Neuron (in vitro differentiated cells): ENCODE measurements around the gene GSTM1.
A peak's percentile ranks its signal among the peaks of the same experiment; 100 is the strongest.
"Not testable (repeated sequence)": the region's sequence is repeated elsewhere in the genome, so short reads cannot be mapped to it uniquely, and the experiment has no call there.

Experiments used
- H2AFZ ChIP-seq: one replicate; pipeline ENCODE4 v1.6.1; 2013; ENCODE audit warnings: low read depth, mild to moderate bottlenecking, inconsistent platforms, low read length, moderate library complexity
- H3K27me3 ChIP-seq: one replicate; pipeline ENCODE4 v1.6.1; 2013; ENCODE audit warnings: low read length; ENCODE audit not compliant: insufficient read depth
- H3K36me3 ChIP-seq: one replicate; pipeline ENCODE4 v1.6.1; 2013; ENCODE audit warnings: low read length; ENCODE audit not compliant: insufficient read depth
- H3K4me1 ChIP-seq: one replicate; pipeline ENCODE4 v1.6.1; 2013; ENCODE audit warnings: low read length; ENCODE audit not compliant: insufficient read depth
- H3K4me3 ChIP-seq: 2 replicates; pipeline ENCODE4 v1.5.1; 2013; ENCODE audit warnings: mild to moderate bottlenecking, low read length, moderate library complexity
- H3K9me3 ChIP-seq: one replicate; pipeline ENCODE4 v1.6.1; 2013; ENCODE audit warnings: low read length

Gene GSTM1

DNA sequence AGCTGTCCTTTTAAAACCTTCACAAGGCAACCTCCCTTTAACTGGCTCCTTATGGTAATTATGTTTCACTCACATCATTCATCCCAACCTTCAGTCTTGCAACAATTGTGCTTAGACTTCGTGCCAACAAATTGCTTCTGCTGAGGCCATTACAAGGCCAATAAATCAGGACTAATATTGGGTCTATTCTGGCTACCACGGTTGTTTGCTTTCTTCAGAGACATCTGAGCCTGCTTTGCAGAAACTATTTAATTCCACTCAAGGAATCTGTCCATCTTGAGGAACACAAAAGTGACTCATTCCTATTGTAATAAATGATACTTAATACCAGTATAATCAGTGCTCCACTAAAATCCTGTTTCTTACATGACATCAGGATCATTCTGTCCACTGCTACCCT is 34.3 kb upstream of the GSTM1 start:
- no peak overlapping the region for H2AFZ ChIP-seq
- no peak overlapping the region for H3K4me3 ChIP-seq
- H3K36me3 ChIP-seq, result no peaks in the 10 kb centered on the region
- peaks cover 11% of the 10 kb centered on the region for H3K4me1 ChIP-seq
- H3K9me3 ChIP-seq, result no peaks in the 10 kb centered on the region
- H3K27me3 ChIP-seq, result no peaks in the 10 kb centered on the region

DNA sequence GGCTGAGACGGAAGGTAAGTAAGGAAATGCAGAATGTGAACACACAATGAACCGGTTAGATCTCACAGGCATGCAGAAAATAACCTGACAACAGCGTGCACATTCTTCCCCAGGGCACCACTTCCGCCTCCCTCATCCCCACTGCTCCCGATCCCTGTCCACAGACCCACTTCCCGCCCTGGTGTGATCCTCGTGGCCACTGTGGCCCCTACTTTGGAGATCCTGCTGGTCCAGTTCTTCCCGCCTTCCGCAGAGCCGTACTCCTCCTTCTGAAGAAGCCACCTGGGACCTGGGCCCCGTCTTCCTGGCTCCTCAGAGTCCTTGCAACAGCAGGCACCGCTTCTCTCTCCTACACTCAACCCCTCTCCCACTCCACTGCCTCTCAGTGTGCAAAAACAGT is 33.1 kb upstream of the GSTM1 start:
- H3K4me1 ChIP-seq, result peaks cover 13% of the 10 kb centered on the region
- no peaks in the 10 kb centered on the region for H3K27me3 ChIP-seq
- H3K4me3 ChIP-seq, result no peak overlapping the region
- H3K9me3 ChIP-seq, result no peaks in the 10 kb centered on the region
- H3K36me3 ChIP-seq, result no peaks in the 10 kb centered on the region
- no peak overlapping the region for H2AFZ ChIP-seq

- peak within 1 kb of the TSS; percentile 78 for H3K4me3 ChIP-seq
- no peaks in the 10 kb centered on the region for H3K36me3 ChIP-seq
- H3K4me1 ChIP-seq, result peaks cover 13% of the 10 kb centered on the region
- H3K27me3 ChIP-seq, result no peaks in the 10 kb centered on the region
- H2AFZ ChIP-seq, result peak within 1 kb of the TSS; percentile 85
- H3K9me3 ChIP-seq, result no peaks in the 10 kb centered on the region
Observed at GRCh38 chr1:109655615-109656519, 31.8 kb upstream of the GSTM1 start, which contains the start of gene GSTM4. TSS of gene GSTM4 (plus strand) at chr1:109656099. CDS start at chr1:109656390, 291 bp downstream.

DNA sequence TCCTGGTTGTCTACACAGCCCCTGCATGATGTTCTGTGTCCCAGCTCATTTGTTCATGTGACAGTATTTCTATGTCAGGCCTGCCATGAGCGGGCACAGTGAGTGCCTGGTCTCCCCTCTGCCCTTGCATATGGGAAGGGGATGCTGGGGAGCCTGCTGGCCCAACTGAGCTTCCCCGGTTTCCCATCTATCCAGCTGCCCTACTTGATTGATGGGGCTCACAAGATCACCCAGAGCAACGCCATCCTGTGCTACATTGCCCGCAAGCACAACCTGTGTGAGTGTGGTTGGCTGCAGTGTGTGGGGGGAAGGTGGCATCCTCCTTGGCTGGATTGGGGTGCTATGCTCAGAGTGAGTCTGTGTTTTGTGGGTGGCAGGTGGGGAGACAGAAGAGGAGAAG is 30.2 kb upstream of the GSTM1 start:
- H3K9me3 ChIP-seq, result no peaks in the 10 kb centered on the region
- H3K4me1 ChIP-seq, result peaks cover 13% of the 10 kb centered on the region
- H3K36me3 ChIP-seq, result peaks cover 7% of the 10 kb centered on the region
- H3K4me3 ChIP-seq, result no peak overlapping the region
- H2AFZ ChIP-seq, result no peak overlapping the region
- H3K27me3 ChIP-seq, result no peaks in the 10 kb centered on the region

DNA sequence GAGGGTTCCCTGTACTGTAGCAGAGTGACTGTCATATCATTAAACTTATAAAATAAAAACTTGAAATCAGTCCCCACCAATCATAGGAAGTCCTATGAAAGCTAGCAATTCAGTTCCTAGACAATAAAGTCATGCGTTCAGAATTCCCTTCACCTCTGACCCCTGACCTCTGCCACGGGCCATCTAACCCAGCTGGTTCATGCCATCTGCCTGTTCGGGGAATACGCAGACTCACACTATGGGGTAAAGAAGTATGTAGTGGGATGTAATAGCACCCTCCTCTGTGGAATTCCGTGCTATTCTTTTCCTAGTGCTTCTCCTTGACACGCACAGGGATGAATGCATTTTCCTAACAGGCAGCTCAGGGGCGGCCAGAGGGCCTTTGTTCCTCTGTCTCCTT is 29.6 kb upstream of the GSTM1 start:
- H3K4me1 ChIP-seq, result peaks cover 13% of the 10 kb centered on the region
- no peaks in the 10 kb centered on the region for H3K9me3 ChIP-seq
- H3K36me3 ChIP-seq, result peaks cover 7% of the 10 kb centered on the region
- H3K27me3 ChIP-seq, result no peaks in the 10 kb centered on the region
- H3K4me3 ChIP-seq, result no peak overlapping the region
- no peak overlapping the region for H2AFZ ChIP-seq

DNA sequence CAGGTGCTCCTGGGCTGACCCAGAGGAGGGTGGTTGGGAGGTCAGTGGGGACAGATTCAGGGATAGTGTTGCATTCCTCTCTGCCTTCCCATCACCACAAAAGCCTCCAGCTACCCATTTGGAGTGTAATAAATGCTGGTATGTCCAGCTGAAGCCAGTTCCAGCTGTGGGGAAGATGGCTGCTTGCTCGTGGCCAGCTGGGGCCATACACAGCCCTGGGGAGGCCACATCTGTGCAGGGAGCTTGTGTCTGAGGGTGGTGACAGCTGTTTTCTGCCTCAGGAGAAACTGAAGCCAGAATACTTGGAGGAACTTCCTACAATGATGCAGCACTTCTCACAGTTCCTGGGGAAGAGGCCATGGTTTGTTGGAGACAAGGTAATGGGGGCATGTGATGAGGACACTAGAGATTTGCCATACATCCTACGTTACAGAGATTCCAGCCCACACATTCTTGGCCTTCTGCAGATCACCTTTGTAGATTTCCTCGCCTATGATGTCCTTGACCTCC is 29.0 kb upstream of the GSTM1 start:
- Histone ChIP-seq H3K27me3 (no peaks in the 10 kb centered on the region), H3K4me1 (peaks cover 13% of the 10 kb centered on the region), H3K36me3 (peaks cover 7% of the 10 kb centered on the region), H3K9me3 (no peaks in the 10 kb centered on the region), H2AFZ (no peak overlapping the region), H3K4me3 (no peak overlapping the region)

- Histone ChIP-seq H3K36me3 (peaks cover 7% of the 10 kb centered on the region), H2AFZ (no peak overlapping the region), H3K4me1 (peaks cover 13% of the 10 kb centered on the region), H3K9me3 (no peaks in the 10 kb centered on the region), H3K27me3 (no peaks in the 10 kb centered on the region), H3K4me3 (no peak overlapping the region)
Observed at GRCh38 chr1:109659145-109659544, 28.5 kb upstream of the GSTM1 start.

DNA sequence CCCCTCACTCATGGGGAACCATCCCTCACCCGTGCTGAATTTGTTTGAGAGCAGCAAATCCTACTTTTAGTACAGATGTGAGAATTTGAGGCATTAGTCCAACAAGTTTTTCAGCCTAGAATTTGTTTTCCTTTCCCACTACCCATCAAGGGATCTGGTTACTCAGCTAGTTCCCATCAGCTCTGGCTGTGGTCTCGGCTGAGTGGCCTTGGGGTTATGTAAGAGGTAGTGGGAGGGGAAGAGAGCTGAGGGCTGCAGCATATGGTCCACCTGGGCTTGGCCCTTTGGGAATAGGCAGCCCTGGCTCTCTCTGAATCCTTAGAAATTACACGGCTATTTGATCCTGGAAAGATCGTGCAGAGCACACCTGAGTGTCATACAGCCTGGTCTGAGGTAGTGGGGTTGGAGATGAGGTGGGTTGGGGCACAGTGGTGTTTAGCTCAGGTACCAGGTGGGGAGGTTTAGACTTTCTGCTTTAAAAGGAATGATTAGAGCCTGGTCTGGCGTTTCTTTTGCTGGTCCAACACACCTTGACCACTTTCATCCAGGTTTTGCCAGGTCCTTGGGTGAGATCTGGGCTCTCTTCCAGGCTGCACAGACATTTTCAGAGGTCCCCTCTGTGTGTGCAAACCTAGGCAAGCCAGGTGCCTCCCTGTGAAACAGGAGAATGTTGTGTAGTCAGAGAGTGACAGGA is 27.5 kb upstream of the GSTM1 start:
- Histone ChIP-seq H3K9me3 (no peaks in the 10 kb centered on the region), H3K4me3 (no peak overlapping the region), H3K36me3 (peaks cover 7% of the 10 kb centered on the region), H2AFZ (no peak overlapping the region), H3K4me1 (peaks cover 13% of the 10 kb centered on the region), H3K27me3 (no peaks in the 10 kb centered on the region)

DNA sequence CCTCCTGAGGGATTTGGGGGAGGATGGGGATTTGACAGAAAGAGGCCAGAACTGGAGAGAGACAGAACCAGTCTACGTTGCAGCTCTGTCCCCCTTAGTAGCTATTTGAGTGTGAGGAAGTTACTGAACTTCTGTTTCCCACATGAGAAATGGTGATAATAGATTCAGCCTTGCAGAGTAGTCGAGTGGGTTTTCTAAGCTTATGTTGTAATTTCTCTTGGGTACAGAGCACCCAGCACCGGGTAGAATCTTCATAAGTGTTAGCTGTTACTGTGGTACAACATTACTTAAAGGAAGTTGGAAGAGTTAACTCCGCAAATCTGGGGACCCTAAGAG is 27.0 kb upstream of the GSTM1 start:
- not testable (repeated sequence) for H3K36me3 ChIP-seq, H3K4me3 ChIP-seq, H3K4me1 ChIP-seq, H2AFZ ChIP-seq, H3K27me3 ChIP-seq, H3K9me3 ChIP-seq

- Histone ChIP-seq H3K27me3 (no peaks in the 10 kb centered on the region), H3K9me3 (no peaks in the 10 kb centered on the region), H3K4me3 (no peak overlapping the region), H2AFZ (no peak overlapping the region), H3K4me1 (peaks cover 8% of the 10 kb centered on the region), H3K36me3 (peaks cover 7% of the 10 kb centered on the region)
Observed at GRCh38 chr1:109661391-109661790, 26.2 kb upstream of the GSTM1 start.

DNA sequence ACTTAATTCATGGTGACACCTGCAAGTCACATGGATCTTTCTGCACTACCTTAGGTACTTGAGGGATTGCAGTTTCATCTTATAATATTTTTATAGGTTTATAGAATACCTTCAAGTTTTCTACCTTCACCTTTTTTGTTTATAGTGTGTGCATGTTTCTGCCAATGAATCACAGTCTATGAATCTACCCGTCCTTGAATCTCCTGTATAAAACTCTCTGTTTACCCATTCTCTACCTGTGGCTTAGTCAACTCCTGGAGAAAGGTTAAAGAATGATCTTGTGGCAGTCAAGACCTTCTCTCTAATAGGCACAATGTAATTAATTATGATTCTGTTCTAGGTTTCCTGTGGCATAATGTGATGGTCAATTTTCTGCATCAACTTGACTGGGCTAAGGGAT is 22.9 kb upstream of the GSTM1 start:
- H3K27me3 ChIP-seq, result no peaks in the 10 kb centered on the region

DNA sequence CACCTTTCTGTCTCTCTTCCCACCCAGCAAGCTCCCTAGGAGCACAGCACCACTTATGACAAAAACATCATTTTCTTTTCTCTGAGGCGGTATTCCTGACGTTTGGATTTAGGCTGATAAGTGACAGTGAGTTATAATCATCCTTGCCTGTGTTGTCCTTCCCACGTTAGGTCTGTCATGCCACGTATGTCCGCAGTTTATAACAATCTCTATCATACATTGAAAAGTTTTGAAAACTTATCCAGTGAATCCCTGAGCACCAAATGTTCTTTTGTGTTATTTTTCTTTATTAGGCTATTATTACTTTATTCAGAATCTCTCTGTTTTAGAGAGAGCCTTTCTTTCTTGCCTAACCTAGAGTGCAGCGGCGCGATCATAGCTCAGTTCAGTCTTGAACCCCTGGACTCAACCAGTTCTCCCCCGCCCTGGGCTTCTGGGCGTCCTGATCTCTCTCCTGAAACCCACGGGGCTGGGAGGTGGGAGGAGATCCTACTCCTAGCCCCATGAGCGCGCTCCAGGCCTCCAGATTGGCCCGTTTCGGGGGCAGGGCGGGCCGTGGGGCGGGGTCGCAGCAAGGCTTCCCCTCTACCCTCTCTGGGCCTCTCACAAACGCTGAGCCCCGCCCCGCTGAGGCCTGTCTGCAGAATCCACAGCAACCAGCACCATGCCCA is 20.0 kb upstream of the GSTM1 start, which contains the start of gene GSTM2:
Gene GSTM2 (plus strand): TSS at position 606 of the 671 bp plus-strand sequence. CDS start 59 bp downstream, at position 665.
- Histone ChIP-seq H3K27me3 (no peaks in the 10 kb centered on the region), H2AFZ (peak within 1 kb of the TSS; percentile 65), H3K36me3 (peaks cover 3% of the 10 kb centered on the region), H3K4me3 (peak within 1 kb of the TSS; percentile 52), H3K9me3 (no peaks in the 10 kb centered on the region), H3K4me1 (peaks cover 11% of the 10 kb centered on the region)

More for the DNA sequence above, 22.9 kb upstream of the GSTM1 start:
- H3K9me3 ChIP-seq, result no peaks in the 10 kb centered on the region
- H3K4me1 ChIP-seq, result peaks cover 11% of the 10 kb centered on the region
- H3K4me3 ChIP-seq, result no peak overlapping the region
- peaks cover 7% of the 10 kb centered on the region for H3K36me3 ChIP-seq
- no peak overlapping the region for H2AFZ ChIP-seq
